ENCODE measurements around the gene LRRIQ4.

Gene LRRIQ4

DNA sequence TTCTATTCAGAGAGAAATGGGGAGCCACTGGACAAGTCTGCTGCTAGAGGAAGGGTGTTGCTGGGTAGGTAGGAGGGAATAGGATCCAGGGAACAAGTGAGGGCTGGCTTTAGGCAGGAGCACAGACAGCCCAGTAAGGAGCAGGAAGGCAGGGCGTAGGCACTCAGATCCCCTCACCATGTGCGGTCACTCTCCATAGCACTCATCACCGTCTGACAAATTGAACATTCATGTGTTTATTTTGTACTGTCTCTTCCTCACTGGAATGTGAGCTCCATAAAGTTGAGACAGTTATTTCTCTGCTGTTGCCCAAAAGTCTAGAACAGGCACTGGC, 24.2 kb downstream of the LRRIQ4 start:
- no peak overlapping the region for H3K4ac ChIP-seq (ENCODE audit: low read depth, low read length)
- WGBS (ENCODE audit: extremely low coverage, insufficient coverage, insufficient read length), result no CpG with 5 or more reads among the region's 3 CpGs

DNA sequence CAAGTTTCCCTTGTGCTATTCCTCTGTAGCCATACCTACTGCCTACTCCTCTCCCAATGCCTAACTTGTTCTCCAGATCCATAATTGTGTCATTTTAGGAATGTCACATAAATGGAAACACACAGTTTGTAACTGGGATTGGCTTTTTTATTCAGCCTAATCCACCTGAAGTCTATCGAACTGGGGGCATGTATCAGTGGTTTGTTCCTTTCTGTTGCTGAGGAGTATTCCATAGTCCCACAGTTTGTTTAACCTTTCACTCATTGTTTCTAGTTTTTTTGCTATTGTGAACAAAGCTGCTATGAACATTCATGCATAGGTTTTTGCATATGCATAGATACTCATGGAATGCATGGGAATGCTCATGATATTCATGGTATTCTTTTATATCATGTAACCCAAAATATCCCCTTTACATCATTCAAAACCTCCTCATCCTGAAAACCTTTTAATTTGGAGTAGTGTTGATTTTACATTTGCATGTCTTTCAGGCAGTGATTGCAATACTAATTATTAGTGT, 25.9 kb downstream of the LRRIQ4 start:
- no CpG with 5 or more reads among the region's 1 CpG for WGBS (ENCODE audit: extremely low coverage, insufficient coverage, insufficient read length)
- H3K9me3 ChIP-seq (ENCODE audit: insufficient read depth, low read depth, low read length), result no peaks in the 10 kb centered on the region
- H4K91ac ChIP-seq (ENCODE audit: low read depth, low read length), result no peak overlapping the region
- H3K4me3 ChIP-seq (ENCODE audit: low read depth, low read length), result no peak overlapping the region
- H2BK5ac ChIP-seq (ENCODE audit: low read depth, low read length, poor library complexity), result no peak overlapping the region
- DNase-seq, result no peak
- no peak overlapping the region for H3K9ac ChIP-seq (ENCODE audit: low read length)
- no peak overlapping the region for H3K14ac ChIP-seq (ENCODE audit: low read length)
- H3K4ac ChIP-seq (ENCODE audit: low read depth, low read length), result no peak overlapping the region
- no peaks in the 10 kb centered on the region for H3K4me1 ChIP-seq (ENCODE audit: control insufficient read depth in 1 of 2, insufficient read depth in 2 of 2, low read length in 2 of 2)
- no peak overlapping the region for H2BK120ac ChIP-seq (ENCODE audit: insufficient read depth, low read length, poor library complexity)
- H3K79me2 ChIP-seq (ENCODE audit: control insufficient read depth, insufficient read depth, low read length, poor library complexity), result no peaks in the 10 kb centered on the region
- no peak overlapping the region for H3K23ac ChIP-seq (ENCODE audit: low read length)
- no peak overlapping the region for H2BK12ac ChIP-seq (ENCODE audit: low read length)
- no peak overlapping the region for H3K18ac ChIP-seq (ENCODE audit: low read length)
- no peak overlapping the region for H4K12ac ChIP-seq (ENCODE audit: low read depth, low read length)
- no peaks in the 10 kb centered on the region for H3K36me3 ChIP-seq (ENCODE audit: control insufficient read depth in 1 of 2, insufficient read depth in 2 of 2, low read length in 2 of 2)
- H3K27ac ChIP-seq (ENCODE audit: low read depth, low read length), result no peak overlapping the region
- no peaks in the 10 kb centered on the region for H3K79me1 ChIP-seq (ENCODE audit: low read length)
- H2AFZ ChIP-seq (ENCODE audit: insufficient read depth, low read length, poor library complexity), result no peak overlapping the region
- H2AK5ac ChIP-seq (ENCODE audit: low read length), result no peak overlapping the region
- H4K8ac ChIP-seq (ENCODE audit: low read depth, low read length), result no peak overlapping the region
- H3K4me2 ChIP-seq (ENCODE audit: low read length), result no peak overlapping the region
- H3K27me3 ChIP-seq (ENCODE audit: insufficient read depth, low read length), result no peaks in the 10 kb centered on the region

More for the DNA sequence above, 24.2 kb downstream of the LRRIQ4 start:
- H4K12ac ChIP-seq (ENCODE audit: low read depth, low read length), result no peak overlapping the region
- H3K27me3 ChIP-seq (ENCODE audit: insufficient read depth, low read length), result no peaks in the 10 kb centered on the region
- no peaks in the 10 kb centered on the region for H3K79me2 ChIP-seq (ENCODE audit: control insufficient read depth, insufficient read depth, low read length, poor library complexity)
- no peak overlapping the region for H3K4me3 ChIP-seq (ENCODE audit: low read depth, low read length)
- H3K9ac ChIP-seq (ENCODE audit: low read length), result no peak overlapping the region
- no peak overlapping the region for H3K27ac ChIP-seq (ENCODE audit: low read depth, low read length)
- H2BK12ac ChIP-seq (ENCODE audit: low read length), result no peak overlapping the region
- H3K4me2 ChIP-seq (ENCODE audit: low read length), result no peak overlapping the region
- H2BK120ac ChIP-seq (ENCODE audit: insufficient read depth, low read length, poor library complexity), result no peak overlapping the region
- no peak overlapping the region for H4K8ac ChIP-seq (ENCODE audit: low read depth, low read length)
- H3K14ac ChIP-seq (ENCODE audit: low read length), result no peak overlapping the region
- H2BK5ac ChIP-seq (ENCODE audit: low read depth, low read length, poor library complexity), result no peak overlapping the region
- no peak overlapping the region for H2AFZ ChIP-seq (ENCODE audit: insufficient read depth, low read length, poor library complexity)
- H3K79me1 ChIP-seq (ENCODE audit: low read length), result no peaks in the 10 kb centered on the region
- H3K9me3 ChIP-seq (ENCODE audit: insufficient read depth, low read depth, low read length), result no peaks in the 10 kb centered on the region
- H3K36me3 ChIP-seq (ENCODE audit: control insufficient read depth in 1 of 2, insufficient read depth in 2 of 2, low read length in 2 of 2), result no peaks in the 10 kb centered on the region
- no peak overlapping the region for H2AK5ac ChIP-seq (ENCODE audit: low read length)
- H3K18ac ChIP-seq (ENCODE audit: low read length), result no peak overlapping the region
- H3K4me1 ChIP-seq (ENCODE audit: control insufficient read depth in 1 of 2, insufficient read depth in 2 of 2, low read length in 2 of 2), result no peaks in the 10 kb centered on the region
- no peak overlapping the region for H4K91ac ChIP-seq (ENCODE audit: low read depth, low read length)
- H3K23ac ChIP-seq (ENCODE audit: low read length), result no peak overlapping the region
- no peak for DNase-seq

DNA sequence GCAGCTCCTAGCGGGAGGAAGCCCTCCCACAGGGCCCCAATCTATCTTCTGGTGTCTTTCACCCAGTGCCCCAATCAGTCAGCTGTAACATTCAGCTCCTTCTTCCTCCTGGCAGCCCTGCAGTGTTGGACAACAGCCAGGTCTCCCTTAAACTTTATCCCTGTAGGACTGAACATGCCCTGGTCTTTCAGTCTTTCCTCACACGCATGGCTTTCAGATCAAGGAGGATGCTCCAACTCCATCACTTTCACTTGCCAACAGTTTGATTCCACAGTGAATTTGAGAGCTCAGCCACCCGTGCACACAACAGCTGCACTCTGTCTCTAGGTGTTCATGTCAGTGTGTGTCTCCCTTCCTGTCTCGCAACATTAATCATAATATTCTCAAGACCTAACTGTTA, 28.5 kb downstream of the LRRIQ4 start:
- Histone ChIP-seq H4K8ac (ENCODE audit: low read depth, low read length) (no peak overlapping the region), H3K27ac (ENCODE audit: low read depth, low read length) (no peak overlapping the region), H3K9me3 (ENCODE audit: insufficient read depth, low read depth, low read length) (no peaks in the 10 kb centered on the region), H3K4ac (ENCODE audit: low read depth, low read length) (no peak overlapping the region), H3K4me2 (ENCODE audit: low read length) (no peak overlapping the region), H3K4me1 (ENCODE audit: control insufficient read depth in 1 of 2, insufficient read depth in 2 of 2, low read length in 2 of 2) (no peaks in the 10 kb centered on the region), H3K23ac (ENCODE audit: low read length) (no peak overlapping the region), H2BK120ac (ENCODE audit: insufficient read depth, low read length, poor library complexity) (no peak overlapping the region), H3K4me3 (ENCODE audit: low read depth, low read length) (no peak overlapping the region), H2AFZ (ENCODE audit: insufficient read depth, low read length, poor library complexity) (no peak overlapping the region), H2AK5ac (ENCODE audit: low read length) (no peak overlapping the region), H3K18ac (ENCODE audit: low read length) (no peak overlapping the region), H3K9ac (ENCODE audit: low read length) (no peak overlapping the region), H3K14ac (ENCODE audit: low read length) (no peak overlapping the region), H3K79me2 (ENCODE audit: control insufficient read depth, insufficient read depth, low read length, poor library complexity) (no peaks in the 10 kb centered on the region), H2BK12ac (ENCODE audit: low read length) (no peak overlapping the region), H3K27me3 (ENCODE audit: insufficient read depth, low read length) (no peaks in the 10 kb centered on the region), H3K36me3 (ENCODE audit: control insufficient read depth in 1 of 2, insufficient read depth in 2 of 2, low read length in 2 of 2) (no peaks in the 10 kb centered on the region), H4K91ac (ENCODE audit: low read depth, low read length) (no peak overlapping the region), H2BK5ac (ENCODE audit: low read depth, low read length, poor library complexity) (no peak overlapping the region), H3K79me1 (ENCODE audit: low read length) (no peaks in the 10 kb centered on the region), H4K12ac (ENCODE audit: low read depth, low read length) (no peak overlapping the region)
- DNase-seq, result no peak
- no CpG with 5 or more reads among the region's 4 CpGs for WGBS (ENCODE audit: extremely low coverage, insufficient coverage, insufficient read length)

DNA sequence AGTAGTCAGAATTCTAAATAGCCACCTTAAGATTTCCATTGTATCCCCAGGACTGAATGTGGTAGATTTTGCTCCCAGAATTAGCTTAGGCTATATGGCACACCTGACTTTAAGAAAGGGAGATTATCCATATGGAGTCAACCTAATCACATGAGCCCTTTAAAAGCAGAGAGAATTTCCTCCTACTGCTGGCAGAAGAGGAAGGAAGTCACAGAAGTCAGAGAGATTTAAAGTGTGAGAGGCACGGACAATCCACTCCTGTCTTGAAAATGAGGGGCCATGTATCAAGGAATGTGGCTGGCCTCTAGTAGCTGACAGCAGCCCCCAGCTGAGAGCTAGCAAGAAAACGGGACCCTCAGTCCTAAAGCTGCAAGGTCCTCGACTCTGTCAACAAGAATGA, 30.3 kb downstream of the LRRIQ4 start:
- Histone ChIP-seq H2AFZ (ENCODE audit: insufficient read depth, low read length, poor library complexity) (no peak overlapping the region), H3K14ac (ENCODE audit: low read length) (no peak overlapping the region), H3K9me3 (ENCODE audit: insufficient read depth, low read depth, low read length) (no peaks in the 10 kb centered on the region), H3K36me3 (ENCODE audit: control insufficient read depth in 1 of 2, insufficient read depth in 2 of 2, low read length in 2 of 2) (no peaks in the 10 kb centered on the region), H3K4me1 (ENCODE audit: control insufficient read depth in 1 of 2, insufficient read depth in 2 of 2, low read length in 2 of 2) (peaks cover 0 to 2% of the 10 kb centered on the region in 2 experiments), H3K27me3 (ENCODE audit: insufficient read depth, low read length) (no peaks in the 10 kb centered on the region), H4K12ac (ENCODE audit: low read depth, low read length) (no peak overlapping the region), H3K4me3 (ENCODE audit: low read depth, low read length) (no peak overlapping the region), H3K27ac (ENCODE audit: low read depth, low read length) (no peak overlapping the region), H3K4me2 (ENCODE audit: low read length) (no peak overlapping the region), H2AK5ac (ENCODE audit: low read length) (no peak overlapping the region), H2BK5ac (ENCODE audit: low read depth, low read length, poor library complexity) (no peak overlapping the region), H3K79me1 (ENCODE audit: low read length) (no peaks in the 10 kb centered on the region), H2BK12ac (ENCODE audit: low read length) (no peak overlapping the region), H3K18ac (ENCODE audit: low read length) (no peak overlapping the region), H3K79me2 (ENCODE audit: control insufficient read depth, insufficient read depth, low read length, poor library complexity) (no peaks in the 10 kb centered on the region), H2BK120ac (ENCODE audit: insufficient read depth, low read length, poor library complexity) (no peak overlapping the region), H3K9ac (ENCODE audit: low read length) (no peak overlapping the region), H3K4ac (ENCODE audit: low read depth, low read length) (no peak overlapping the region), H3K23ac (ENCODE audit: low read length) (no peak overlapping the region), H4K91ac (ENCODE audit: low read depth, low read length) (no peak overlapping the region), H4K8ac (ENCODE audit: low read depth, low read length) (no peak overlapping the region)
- no CpG with 5 or more reads among the region's 3 CpGs for WGBS (ENCODE audit: extremely low coverage, insufficient coverage, insufficient read length)
- DNase-seq, result no peak

Data from trophoblast cell (in vitro differentiated cells and primary cell).